ENCODE results near the gene HSF2BP.
"Not testable (repeated sequence)": the region's sequence is repeated elsewhere in the genome, so short reads cannot be mapped to it uniquely, and the experiment has no call there.

HSF2BP gene

DNA sequence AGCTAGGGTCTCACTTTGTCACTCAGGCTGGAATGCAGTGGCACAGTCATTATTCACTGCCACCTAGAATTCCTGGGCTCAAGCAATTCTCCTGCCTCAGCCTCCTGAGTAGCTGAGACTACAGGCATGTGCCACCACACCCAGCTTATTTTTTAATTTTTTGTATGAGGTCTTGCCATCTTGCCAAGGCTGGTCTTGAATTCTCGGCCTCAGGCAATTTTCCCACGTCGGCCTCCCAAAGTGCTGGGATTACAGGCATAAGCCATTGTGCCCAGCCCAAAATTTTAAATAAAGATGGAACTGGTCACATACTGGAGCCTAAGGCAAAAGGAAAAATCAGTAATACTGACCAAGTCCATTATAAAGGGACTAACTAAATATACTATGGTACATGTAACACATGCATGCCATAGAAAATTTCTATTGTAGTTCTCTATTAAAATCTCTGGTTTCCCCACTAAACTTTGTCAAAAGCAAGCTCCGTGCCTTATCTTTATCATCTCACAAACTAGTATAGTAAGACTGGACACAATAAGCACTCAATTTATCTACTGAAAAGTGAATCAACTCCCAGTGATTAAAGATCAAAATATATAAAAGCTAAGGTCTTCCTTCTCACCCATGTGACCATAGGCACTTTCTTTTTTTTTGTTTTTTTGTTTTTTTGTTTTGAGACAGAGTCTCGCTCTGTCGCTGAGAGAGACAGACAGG lies 61.6 kb downstream of the HSF2BP start:
- DNase-seq (ENCODE audit: low read depth in 3 of 3) = no peak

GRCh38 chr21:43597052-43597451 lies 62.2 kb downstream of the HSF2BP start:
- DNase-seq (ENCODE audit: low read depth in 3 of 3) = no peak

- DNase-seq (ENCODE audit: low read depth in 3 of 3) = no peak
These were observed 62.7 kb downstream of the HSF2BP start for GRCh38 chr21:43596616-43597015.

DNA sequence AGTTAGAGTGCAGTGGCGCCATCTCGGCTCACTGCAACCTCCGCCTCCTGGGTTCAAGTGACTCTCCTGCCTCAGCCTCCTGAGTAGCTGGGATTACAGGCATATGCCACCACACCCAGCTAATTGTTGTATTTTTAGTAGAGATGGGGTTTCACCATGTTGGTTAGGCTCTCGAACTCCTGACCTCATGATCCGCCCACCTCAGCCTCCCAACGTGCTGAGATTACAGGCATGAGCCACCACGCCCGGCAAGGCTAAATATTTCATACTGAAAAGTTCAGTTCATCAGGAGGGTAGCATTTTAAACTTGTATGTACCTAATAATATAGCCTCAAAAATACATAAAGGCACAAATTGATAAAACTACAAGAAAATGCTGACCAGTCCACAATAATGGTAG lies 63.5 kb downstream of the HSF2BP start:
- DNase-seq (ENCODE audit: low read depth in 3 of 3) = not testable (repeated sequence)

- DNase-seq (ENCODE audit: low read depth in 3 of 3) = no peak
These were observed 66.2 kb downstream of the HSF2BP start for GRCh38 chr21:43593078-43593477.

DNA sequence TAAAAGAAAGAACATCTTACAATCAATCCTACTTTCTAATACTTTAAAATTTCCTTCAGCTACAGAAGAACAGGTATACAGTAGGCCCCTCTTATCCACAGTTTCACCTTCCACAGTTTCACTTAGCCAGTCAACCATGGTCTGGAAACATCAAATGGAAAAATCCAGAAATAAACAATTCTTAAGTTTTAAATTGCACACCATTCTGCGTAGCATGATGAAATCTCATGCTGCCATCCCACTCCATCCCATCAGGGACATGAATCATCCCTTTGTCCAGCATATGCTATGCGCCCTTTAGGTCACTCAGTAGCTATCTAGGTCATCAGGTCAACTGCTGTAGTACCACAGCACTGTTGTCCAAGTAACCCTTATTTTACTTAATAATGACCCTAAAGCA lies 67.7 kb downstream of the HSF2BP start:
- no peak for DNase-seq (ENCODE audit: low read depth in 3 of 3)

DNA sequence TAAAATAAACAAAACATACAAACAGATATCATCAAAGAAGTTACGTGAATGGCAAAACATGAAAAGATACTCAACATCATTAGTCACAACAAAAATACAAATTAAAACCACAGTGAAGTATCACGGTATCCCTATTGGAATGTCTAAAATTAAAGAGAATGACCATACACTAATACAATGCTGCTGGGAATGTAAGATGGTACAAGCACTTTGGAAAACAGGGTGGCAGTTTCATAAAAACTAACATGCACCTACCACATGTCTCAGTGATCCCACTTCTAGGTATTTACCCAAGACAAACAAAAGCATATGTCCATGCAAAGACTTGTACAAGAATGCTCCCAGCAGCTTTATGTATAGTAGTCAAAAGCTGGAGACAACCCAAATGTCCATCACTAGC lies 69.1 kb downstream of the HSF2BP start:
- no peak for DNase-seq (ENCODE audit: low read depth in 3 of 3)

DNA sequence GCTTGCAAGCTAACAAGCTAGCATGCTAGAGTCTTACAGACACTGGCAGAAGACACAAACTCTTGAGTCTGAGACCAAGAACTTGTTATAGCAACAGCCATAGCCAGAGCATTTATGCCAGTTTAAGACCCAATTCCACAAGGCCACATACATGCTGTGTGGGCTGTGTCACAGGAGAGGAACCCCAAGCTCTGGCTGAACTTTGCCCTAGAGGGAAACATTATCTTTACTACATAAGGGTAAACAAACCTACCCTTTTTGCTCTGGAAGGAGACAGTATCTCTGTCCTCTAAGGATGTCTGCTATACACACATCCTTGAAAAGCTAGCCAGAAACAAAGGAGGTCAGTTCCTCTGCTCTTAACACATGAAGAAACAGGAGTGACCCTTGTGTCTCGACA lies 70.3 kb downstream of the HSF2BP start:
- no peak for DNase-seq (ENCODE audit: low read depth in 3 of 3)

DNA sequence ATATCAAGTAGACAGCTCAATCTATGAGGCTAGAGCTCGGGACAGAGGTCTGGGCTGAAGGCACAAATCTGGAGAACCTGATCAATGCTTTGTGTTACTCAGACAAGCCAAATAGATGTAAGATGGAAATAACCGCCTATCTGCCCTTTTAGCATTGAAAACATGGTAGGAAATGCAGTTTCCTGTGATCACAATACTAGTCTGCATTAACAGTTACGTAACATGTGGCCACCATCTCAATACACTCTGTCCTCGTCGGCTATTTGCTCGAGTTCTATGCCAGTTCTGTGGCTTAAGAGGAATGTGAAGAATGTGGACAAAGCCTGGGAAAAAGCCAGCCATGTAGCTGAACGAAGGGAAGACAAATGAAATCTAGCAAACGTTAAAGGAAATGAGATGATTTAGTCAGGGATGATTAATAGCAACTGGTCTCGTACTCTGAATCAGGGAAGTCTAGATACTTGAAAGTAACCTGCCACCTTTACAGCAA lies 73.3 kb downstream of the HSF2BP start:
- DNase-seq (ENCODE audit: low read depth in 3 of 3) = no peak

- no peak for DNase-seq (ENCODE audit: low read depth in 3 of 3)
These were observed 73.8 kb downstream of the HSF2BP start for GRCh38 chr21:43585514-43585913.

- DNase-seq (ENCODE audit: low read depth in 3 of 3) = no peak
These were observed 77.8 kb downstream of the HSF2BP start for GRCh38 chr21:43581453-43581852.

- DNase-seq (ENCODE audit: low read depth in 3 of 3) = no peak
These were observed 80.5 kb downstream of the HSF2BP start for GRCh38 chr21:43578677-43579303.

DNA sequence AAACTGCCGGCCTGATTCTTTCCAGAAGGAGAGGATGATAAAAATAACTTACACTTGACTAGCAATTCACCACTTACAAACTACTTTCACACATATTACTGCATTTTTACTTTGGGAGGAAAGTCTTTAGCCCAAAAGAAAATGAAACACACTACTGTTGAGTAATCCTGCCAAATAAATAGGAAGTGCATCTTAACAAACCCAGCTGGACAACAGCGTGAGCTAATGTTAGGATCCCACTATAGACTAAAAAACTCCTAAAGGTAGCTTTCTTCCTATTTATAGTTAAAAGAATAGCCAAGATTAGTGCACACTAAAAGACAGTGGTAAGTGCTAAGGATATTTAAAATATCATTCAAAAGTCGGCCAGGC lies 83.8 kb downstream of the HSF2BP start:
- DNase-seq (ENCODE audit: low read depth in 3 of 3) = no peak

GRCh38 chr21:43574741-43575472 lies 84.4 kb downstream of the HSF2BP start:
- no peak for DNase-seq (ENCODE audit: low read depth in 3 of 3)

GRCh38 chr21:43573921-43574320 lies 85.4 kb downstream of the HSF2BP start:
- no peak for DNase-seq (ENCODE audit: low read depth in 3 of 3)

GRCh38 chr21:43572446-43572845 lies 86.8 kb downstream of the HSF2BP start:
- no peak for DNase-seq (ENCODE audit: low read depth in 3 of 3)

GRCh38 chr21:43571976-43572375 lies 87.3 kb downstream of the HSF2BP start:
- no peak for DNase-seq (ENCODE audit: low read depth in 3 of 3)

GRCh38 chr21:43570195-43570594 lies 89.1 kb downstream of the HSF2BP start:
- DNase-seq (ENCODE audit: low read depth in 3 of 3) = not testable (repeated sequence)

DNA sequence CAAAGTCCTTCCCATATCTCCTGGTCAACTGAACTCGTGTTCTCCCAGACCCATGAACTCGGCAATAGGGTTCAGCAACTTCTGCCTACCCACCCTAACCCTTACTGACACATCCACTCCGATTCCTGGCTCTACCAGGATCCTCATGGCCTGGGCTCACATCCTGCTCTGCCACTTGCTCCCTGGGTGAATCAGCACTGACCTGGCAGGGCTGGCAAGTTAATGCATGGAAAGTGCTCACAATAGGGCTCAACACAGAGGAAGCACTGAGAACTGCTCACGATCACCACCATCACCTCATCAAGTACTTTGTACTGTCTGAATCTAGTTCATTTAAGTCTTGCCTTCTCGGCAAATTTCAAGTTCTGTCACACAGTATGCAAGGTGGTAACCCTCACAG lies 96.8 kb downstream of the HSF2BP start:
- not testable (repeated sequence) for DNase-seq (ENCODE audit: low read depth in 3 of 3)

- not testable (repeated sequence) for DNase-seq (ENCODE audit: low read depth in 3 of 3)
These were observed 118.7 kb downstream of the HSF2BP start for GRCh38 chr21:43540561-43540960.

- DNase-seq (ENCODE audit: low read depth in 3 of 3) = not testable (repeated sequence)
These were observed 136.7 kb downstream of the HSF2BP start for GRCh38 chr21:43522495-43523131.

DNA sequence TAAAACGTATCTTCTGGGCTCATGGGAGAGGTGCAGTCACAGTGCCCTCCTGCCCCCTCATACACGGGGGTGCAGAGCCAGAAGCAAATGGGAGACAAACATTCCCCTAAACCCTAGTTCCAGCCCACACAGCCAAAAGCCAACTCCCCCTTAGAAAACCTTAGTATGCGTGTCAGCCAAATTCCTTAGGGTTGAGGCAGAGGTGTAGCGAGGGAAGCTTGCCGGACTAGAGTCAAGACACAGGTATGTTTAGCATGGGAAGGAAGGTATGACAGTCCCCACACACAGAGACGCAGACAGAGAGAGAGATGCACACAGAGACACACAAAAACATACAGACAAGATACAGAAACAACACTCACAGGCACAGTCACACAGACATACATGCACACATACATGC lies 141.6 kb downstream of the HSF2BP start:
- not testable (repeated sequence) for DNase-seq (ENCODE audit: low read depth in 3 of 3)
